ENCODE measurements around the gene LHPP.

GRCh38 chr10:124522131-124522932, 60.7 kb downstream of the LHPP start:
- TF ChIP-seq EZH2 (IDR thresholded peaks at IDR 0.05; ENCODE audit: insufficient read depth, poor library complexity, severe bottlenecking) (no peak), EZH2phosphoT487 (IDR thresholded peaks at IDR 0.05; ENCODE audit: insufficient read depth, low read depth) (no peak)

Measured in GM23248 (cell line).